NT2/D1 (cell line): ENCODE data around the gene CDC6.

ENCODE experiments used
- YY1 ChIP-seq: IDR thresholded peaks from 2 replicates; pipeline ENCODE4 v1.6.1; 2011; ENCODE audit not compliant: insufficient read length, insufficient read depth
- ZNF274 ChIP-seq: IDR thresholded peaks from 2 replicates; pipeline ENCODE4 v1.6.1; 2011; ENCODE audit warnings: mild to moderate bottlenecking, low read depth, low read length

GRCh38 chr17:40307740-40308239, 20.1 kb downstream of the CDC6 start:
- no peak for TF ChIP-seq YY1
- TF ChIP-seq ZNF274 = no peak
